Cerebellar nuclear complex (tissue), 1 donor: ENCODE results near the gene ACRBP.
"Not testable (repeated sequence)": the region's sequence is repeated elsewhere in the genome, so short reads cannot be mapped to it uniquely, and the experiment has no call there.

Source experiments
- DNase-seq, 2 experiments: peaks; one replicate each; lab custom pipeline; 2025; lab: John Stamatoyannopoulos, UW

Gene ACRBP

GRCh38 chr12:6614513-6615172 is 32.6 kb downstream of the ACRBP start:
- no peak for DNase-seq

DNA sequence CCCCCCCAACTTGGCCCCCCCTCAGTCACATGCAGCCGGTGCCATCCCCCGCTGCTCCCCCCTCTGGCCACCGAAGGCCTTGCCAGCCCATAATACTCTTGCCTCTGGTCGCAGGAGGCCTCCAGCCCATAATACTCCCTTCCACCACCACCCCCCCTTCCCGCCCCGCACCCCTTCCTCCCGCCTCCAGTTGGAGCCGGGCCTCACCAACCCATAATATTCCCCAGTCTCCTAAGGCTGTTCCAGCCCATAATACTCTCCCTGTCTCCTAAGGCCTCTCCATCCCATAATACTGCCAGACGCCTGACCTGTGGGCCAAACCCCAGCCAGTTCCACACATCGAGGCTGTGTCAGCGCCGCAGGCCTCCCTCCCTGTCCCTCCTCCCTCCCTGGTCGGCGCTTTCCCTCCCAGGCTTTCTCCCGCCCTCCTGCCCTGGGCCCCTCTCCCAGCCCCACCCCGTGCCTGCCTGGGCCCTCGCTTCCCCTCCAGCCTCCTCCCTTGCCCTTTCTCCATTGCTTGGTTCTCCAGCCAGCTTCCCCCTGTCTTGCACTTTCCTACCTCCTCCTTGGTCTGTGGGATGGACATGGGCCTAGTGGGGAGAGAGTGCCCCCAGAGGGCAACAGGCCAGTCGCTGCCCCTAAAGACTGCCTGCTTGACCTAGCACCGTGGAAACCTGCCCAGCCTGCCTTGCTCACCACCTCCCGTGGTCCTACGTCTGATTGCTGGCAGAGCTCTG is 33.3 kb downstream of the ACRBP start:
- DNase-seq = peak; percentile 86 to 88

DNA sequence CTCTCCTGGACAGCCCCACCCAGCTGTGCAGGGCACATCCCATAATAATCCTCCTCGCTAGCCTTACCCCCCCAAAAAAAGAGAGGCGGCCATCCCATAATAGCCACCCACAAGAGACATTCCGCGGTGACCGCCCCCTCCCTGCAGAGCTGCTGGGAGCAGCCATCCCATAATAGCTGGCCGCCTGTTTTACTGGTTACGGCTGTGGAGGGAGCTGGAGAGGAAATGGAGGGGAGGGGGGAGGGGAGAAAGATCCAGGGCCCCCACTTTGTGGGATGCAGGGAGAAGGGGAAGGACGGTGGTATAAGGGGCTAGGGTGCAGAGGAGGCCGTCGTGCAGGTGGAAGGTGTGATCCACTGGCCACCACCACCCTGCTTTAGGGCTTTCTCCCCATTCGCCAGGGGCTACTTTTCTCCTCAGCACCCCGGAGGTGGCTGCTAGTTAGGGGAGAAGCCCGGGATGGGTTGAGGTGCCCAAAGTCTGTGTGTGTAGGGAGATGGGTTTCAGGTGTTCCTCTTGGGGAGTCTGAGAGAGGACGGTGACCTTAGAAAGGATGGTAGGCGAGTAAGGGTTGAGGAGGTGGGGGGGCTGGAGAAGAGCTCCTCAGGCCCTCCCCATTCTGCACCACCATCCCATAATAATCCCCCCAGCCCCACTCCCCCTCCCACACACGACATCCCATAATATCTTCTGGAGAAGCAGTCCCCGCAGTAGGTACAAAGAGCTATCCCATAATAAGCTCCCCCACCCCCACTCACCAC is 34.0 kb downstream of the ACRBP start:
- peak; percentile 74 to 86 for DNase-seq

DNA sequence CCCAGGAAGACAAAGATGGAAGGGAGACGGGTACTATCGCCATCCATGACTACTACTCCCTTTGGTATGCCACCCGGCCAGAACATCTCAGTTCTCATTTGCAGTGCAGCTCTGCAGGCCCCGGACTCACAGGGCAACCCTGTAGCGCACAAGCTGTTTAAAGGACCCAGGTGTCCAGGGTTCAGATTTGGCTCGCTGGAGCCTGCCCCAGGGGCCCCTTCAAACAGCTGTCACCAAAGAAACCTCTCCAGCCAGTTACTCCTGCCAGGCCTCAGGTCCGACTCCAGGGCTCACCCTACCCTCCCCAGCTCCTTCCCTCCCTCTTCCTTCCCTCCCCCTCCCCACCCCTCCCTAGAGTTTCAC is 34.6 kb downstream of the ACRBP start:
- no peak for DNase-seq

GRCh38 chr12:6612247-6612646 is 35.0 kb downstream of the ACRBP start:
- DNase-seq = no peak

- no peak for DNase-seq
These were observed 38.5 kb downstream of the ACRBP start for GRCh38 chr12:6608592-6609281.

- DNase-seq = peak in 1 of 2 experiments; percentile 53
These were observed 39.3 kb downstream of the ACRBP start for GRCh38 chr12:6607751-6608591.

DNA sequence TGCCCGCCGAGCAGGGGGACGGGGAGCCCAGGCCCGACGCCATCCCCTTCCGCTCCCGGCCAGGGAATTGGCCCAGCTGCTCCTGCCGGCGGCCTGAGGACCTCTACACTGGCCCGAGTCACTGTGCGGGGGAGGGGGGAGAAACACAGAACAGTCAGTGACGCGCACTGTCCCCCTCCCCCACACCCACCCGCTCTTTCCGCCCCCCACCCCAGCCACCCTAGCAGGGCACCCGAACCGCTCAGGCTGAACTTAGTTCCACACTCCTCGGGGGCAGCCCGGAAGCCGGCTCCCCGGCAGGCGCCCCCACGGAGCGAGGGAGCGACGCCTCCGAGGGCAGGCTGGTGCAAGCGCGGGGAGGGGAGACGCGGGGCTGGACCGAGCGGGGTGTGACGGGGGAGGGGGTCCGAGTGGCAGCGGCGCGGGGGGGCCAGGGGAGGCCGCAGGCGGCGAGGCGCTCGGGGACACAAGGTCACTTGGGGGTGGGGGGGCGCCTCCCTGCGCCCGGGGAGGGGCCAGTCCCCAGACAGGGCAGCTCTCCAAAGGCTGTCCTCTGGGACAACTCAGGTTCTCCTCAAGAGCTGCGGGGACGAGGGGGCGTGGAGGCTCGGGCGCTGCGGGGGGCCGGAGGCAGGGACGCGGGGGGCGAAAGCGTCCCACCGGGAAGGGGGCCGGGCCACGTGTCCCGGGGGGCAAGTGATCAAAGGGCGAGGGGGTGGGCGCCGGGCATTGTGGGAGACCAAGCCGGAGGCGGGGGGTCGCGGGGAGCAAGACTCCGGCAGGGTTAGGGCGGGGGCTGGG is 40.7 kb downstream of the ACRBP start:
- DNase-seq = no peak

GRCh38 chr12:6605421-6606330 is 41.6 kb downstream of the ACRBP start:
- DNase-seq = no peak

GRCh38 chr12:6604259-6605029 is 42.8 kb downstream of the ACRBP start:
- DNase-seq = no peak

DNA sequence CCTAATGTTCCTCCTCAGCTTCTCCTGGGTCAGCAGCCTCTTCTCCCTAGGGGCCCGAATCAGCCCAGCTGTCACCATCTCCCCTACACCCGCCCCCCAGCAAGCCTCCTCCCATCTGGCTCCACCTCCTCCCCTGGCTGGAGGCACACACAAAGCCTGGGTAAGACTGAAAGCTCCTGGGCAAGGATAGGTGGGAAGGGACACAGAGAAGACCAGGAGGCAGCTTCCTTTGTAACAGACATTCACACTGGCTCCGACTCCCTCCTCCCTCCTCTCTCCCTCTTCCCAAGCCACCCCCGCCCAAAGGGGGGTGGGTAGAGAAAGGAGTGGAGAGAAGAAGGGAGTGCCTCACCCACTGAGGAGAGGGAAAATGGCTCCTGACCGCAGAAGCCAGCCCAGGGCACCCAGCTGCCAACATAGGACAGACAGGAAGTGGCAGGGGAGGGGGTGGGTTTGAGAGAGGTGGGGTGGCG is 44.1 kb downstream of the ACRBP start:
- no peak for DNase-seq

DNA sequence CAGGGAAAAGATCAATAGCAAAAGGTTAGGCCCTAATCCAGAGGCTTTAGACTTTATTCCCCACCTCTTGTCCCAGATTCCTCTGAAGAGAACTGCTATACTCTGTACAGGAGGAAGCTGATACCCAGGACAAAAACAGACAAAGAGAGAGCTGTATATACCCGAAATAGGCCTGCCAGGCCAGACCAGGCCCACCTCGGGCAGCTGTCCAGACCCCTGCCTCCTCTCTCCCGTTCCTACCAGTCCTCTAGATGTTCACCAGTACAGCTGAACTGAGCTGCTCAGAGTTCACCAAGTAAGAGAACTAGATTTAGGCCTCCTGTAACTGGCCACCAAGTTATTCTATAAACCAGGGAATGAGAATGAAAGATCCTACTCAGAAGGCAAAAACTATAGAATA is 44.7 kb downstream of the ACRBP start:
- DNase-seq = no peak

DNA sequence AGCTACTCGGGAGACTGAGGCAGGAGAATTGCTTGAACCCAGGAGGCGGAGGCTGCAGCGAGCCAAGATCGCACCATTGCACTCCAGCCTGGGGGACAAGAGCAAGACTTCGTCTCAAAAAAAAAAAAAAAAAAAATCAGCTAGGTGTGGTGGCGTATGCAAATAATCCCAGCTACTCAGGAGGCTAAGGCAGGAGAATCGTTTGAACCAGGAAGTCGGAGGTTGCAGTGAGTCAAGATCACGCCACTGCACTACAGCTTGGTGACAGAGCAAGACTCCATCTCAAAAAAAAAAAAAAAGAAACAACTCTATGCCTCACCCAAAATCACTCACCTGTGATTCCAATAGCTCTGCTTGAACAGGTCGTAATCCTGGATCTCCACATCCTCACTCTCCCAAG is 51.6 kb downstream of the ACRBP start:
- not testable (repeated sequence) for DNase-seq

GRCh38 chr12:6592087-6592486 is 55.1 kb downstream of the ACRBP start:
- DNase-seq = no peak
